GM12878 (cell line): ENCODE data around the gene LSR. TPM values are rescaled to one million over a fixed set of nuclear protein-coding genes. Genes with fewer than 3 reads are reported as not detected.

Experiments used
- ATAC-seq: fragments of 200-7000 bp; cut with Tn5 transposase; 3 replicates; pipeline ENCODE4 v1.9.1; 2020; ENCODE audit warnings: mild to moderate bottlenecking, moderate library complexity
- BruUV-seq: library from RNA; stranded (reverse); fragments of 400-500 nt; replicated peaks from 2 replicates; lab custom pipeline; 2021; lab: Mats Ljungman, UMichigan
- CTCF ChIA-PET: fragments of 300-600 bp; sonication (Branson Sonifier 250); formaldehyde crosslinking; extraction: SDS; loops from one replicate; lab custom pipeline; 2021; ENCODE audit warnings: inconsistent platforms; lab: Yijun Ruan, JAX
- POLR2A ChIA-PET: fragments of 350-600 bp; formaldehyde crosslinking; extraction: SDS; loops from one replicate; lab custom pipeline; 2021; ENCODE audit warnings: inconsistent platforms; lab: Charles Lee
- RAD21 ChIA-PET: fragments of 300-600 bp; sonication (Branson Sonifier 250); formaldehyde crosslinking; loops from one replicate; lab custom pipeline; 2023; ENCODE audit warnings: antibody characterized with exemption; ENCODE audit not compliant: unreplicated experiment; lab: Charles Lee
- SMC1A ChIA-PET: fragments of 300-600 bp; sonication (Branson Sonifier 250); formaldehyde crosslinking; loops from one replicate; lab custom pipeline; 2023; ENCODE audit not compliant: unreplicated experiment, uncharacterized antibody; lab: Charles Lee
- DNase-seq: peaks from one replicate; pipeline ENCODE4 v3.0.0-alpha.2; 2011; ENCODE audit warnings: low read depth, low spot score
- FAIRE-seq: peaks from 3 replicates; lab custom pipeline; 2011; peaks lifted over from hg19 to GRCh38; lab: Jason Lieb, UNC
- H2AFZ ChIP-seq: 2 replicates; pipeline ENCODE4 v1.6.0; 2011; ENCODE audit warnings: low read depth, low read length, control low read depth; ENCODE audit not compliant: control insufficient read depth
- H3K27ac ChIP-seq: 2 replicates; pipeline ENCODE4 v1.5.1; 2011; ENCODE audit warnings: control low read depth; ENCODE audit not compliant: control insufficient read depth, insufficient read depth
- H3K27me3 ChIP-seq, 2 experiments: replicated peaks in 1 of 2; 2 replicates each; pipeline versions ENCODE4 v1.6.0 to v1.6.1; 2011; ENCODE audit warnings: low read length in 1 of 2; ENCODE audit not compliant: control insufficient read depth in 2 of 2, insufficient read depth in 2 of 2
- H3K36me3 ChIP-seq, 2 experiments: 2 replicates each; pipeline ENCODE4 v1.5.1; 2011; ENCODE audit warnings: low read length in 1 of 2; ENCODE audit not compliant: control insufficient read depth in 2 of 2, insufficient read depth in 2 of 2
- H3K4me1 ChIP-seq: 2 replicates; pipeline ENCODE4 v1.6.1; 2011; ENCODE audit warnings: mild to moderate bottlenecking, low read length, moderate library complexity, mixed read lengths; ENCODE audit not compliant: control insufficient read depth, insufficient read depth
- H3K4me2 ChIP-seq: 2 replicates; pipeline ENCODE4 v1.6.0; 2011; ENCODE audit warnings: control low read depth; ENCODE audit not compliant: control insufficient read depth, insufficient read depth
- H3K4me3 ChIP-seq: fragments of 200-600 bp; sonication (generic); 2 replicates; pipeline ENCODE4 v1.5.1; 2016
- H3K79me2 ChIP-seq: 2 replicates; pipeline ENCODE4 v1.6.0; 2011; ENCODE audit warnings: low read length; ENCODE audit not compliant: control insufficient read depth, insufficient read depth
- H3K9ac ChIP-seq: 2 replicates; pipeline ENCODE4 v1.8.0; 2011; ENCODE audit warnings: low read length, control low read depth, mixed read lengths; ENCODE audit not compliant: control insufficient read depth, insufficient read depth
- H3K9me3 ChIP-seq: replicated peaks from 3 replicates; pipeline ENCODE4 v1.5.1; 2011; ENCODE audit warnings: mild to moderate bottlenecking, low read length; ENCODE audit not compliant: control insufficient read depth, insufficient read depth
- H4K20me1 ChIP-seq: 2 replicates; pipeline ENCODE4 v1.6.0; 2011; ENCODE audit not compliant: control insufficient read depth, insufficient read depth
- CHD4 ChIP-seq: fragments of 200-600 bp; sonication (generic); IDR thresholded peaks from 2 replicates; pipeline ENCODE4 v1.6.1; 2016; ENCODE audit warnings: mild to moderate bottlenecking
- IKZF1 ChIP-seq: fragments of 450-650 bp; conservative IDR thresholded peaks from 2 replicates; pipeline ENCODE4 v1.6.1; 2017; ENCODE audit warnings: antibody characterized with exemption, mild to moderate bottlenecking
- MEF2B ChIP-seq: fragments of 450-650 bp; IDR thresholded peaks from 2 replicates; pipeline ENCODE4 v1.6.1; 2018; ENCODE audit warnings: mild to moderate bottlenecking, moderate library complexity; ENCODE audit not compliant: partially characterized antibody, poor library complexity, severe bottlenecking
- NR2F1 ChIP-seq: fragments of 450-650 bp; conservative IDR thresholded peaks from 2 replicates; pipeline ENCODE4 v1.6.1; 2017; ENCODE audit warnings: mild to moderate bottlenecking
- NRF1 ChIP-seq: conservative IDR thresholded peaks from 2 replicates; pipeline ENCODE4 v1.6.1; 2011; ENCODE audit warnings: mild to moderate bottlenecking, low read depth, low read length, improper control_type of control experiment
- PAX5 ChIP-seq: IDR thresholded peaks from 2 replicates; pipeline ENCODE4 v1.6.1; 2011; ENCODE audit warnings: low read depth, low read length, borderline replicate concordance
- POLR2A ChIP-seq: IDR thresholded peaks from 2 replicates; pipeline ENCODE4 v1.6.1; 2011; ENCODE audit warnings: low read depth, mild to moderate bottlenecking, low read length
- POLR2AphosphoS2 ChIP-seq: IDR thresholded peaks from 2 replicates; pipeline ENCODE4 v1.6.1; 2011; ENCODE audit warnings: low read depth, mild to moderate bottlenecking, low read length, improper control_type of control experiment, moderate library complexity
- PRDM15 ChIP-seq: fragments of 450-650 bp; formaldehyde crosslinking; IDR thresholded peaks from 2 replicates; pipeline ENCODE4 v1.4.0; 2020; ENCODE audit warnings: mild to moderate bottlenecking, moderate library complexity
- WGBS: methylation state at CpG from one replicate; pipeline ENCODE4 v1.1.6; 2016; ENCODE audit warnings: low lambda C conversion rate; ENCODE audit not compliant: insufficient replicate concordance, insufficient coverage; ENCODE audit errors: missing lambda C conversion rate; 5-methylcytosine and 5-hydroxymethylcytosine counted together
- in situ Hi-C: fragments of 300-500 bp; cut with MboI; formaldehyde crosslinking; loops from 9 replicates; pipeline ENCODE4 v1.14.3; 2018; ENCODE audit warnings: mixed read lengths
- intact Hi-C: fragments of 100-400 bp; cut with micrococcal nuclease; formaldehyde crosslinking; loops from one replicate; pipeline ENCODE4 v1.14.2; 2022; ENCODE audit not compliant: unreplicated experiment
- polyA plus RNA-seq, 11 experiments: library from polyadenylated mRNA; depleted of rRNA in 4 of 11; unstranded in 6 of 11; stranded (reverse) in 5 of 11; fragments of >200 nt; fragmentation: Nextera tagmentation in 4 of 11; fragmentation: Illumina TruSeq in 1 of 11; extraction: Ambion mirVana in 4 of 11; extraction: Trizol in 1 of 11; gene quantifications; 1 replicate in 1 of 11; 2 replicates in 10 of 11; pipeline versions ENCODE4 v1.2.1 to v1.2.3, GENCODE V29; 2011 to 2016; ENCODE audit warnings: inconsistent platforms in 2 of 11, missing spikeins in 2 of 11, low read depth in 1 of 11
- total RNA-seq, 4 experiments: library from RNA; depleted of rRNA in 3 of 4; stranded (reverse); fragments of >200 nt in 3 of 4; fragmentation: Illumina TruSeq in 1 of 4; extraction: Trizol in 1 of 4; gene quantifications; 2 replicates each; pipeline versions ENCODE4 v1.2.1 to v1.2.3, GENCODE V29; 2013 to 2021

The LSR gene
- total and polyA plus RNA-seq, 10 of the 15 experiments (the other 5 are each of a cell fraction or from before 2014, with no cell fraction given): 0.26 to 53.9 (median 26.3) TPM

DNA sequence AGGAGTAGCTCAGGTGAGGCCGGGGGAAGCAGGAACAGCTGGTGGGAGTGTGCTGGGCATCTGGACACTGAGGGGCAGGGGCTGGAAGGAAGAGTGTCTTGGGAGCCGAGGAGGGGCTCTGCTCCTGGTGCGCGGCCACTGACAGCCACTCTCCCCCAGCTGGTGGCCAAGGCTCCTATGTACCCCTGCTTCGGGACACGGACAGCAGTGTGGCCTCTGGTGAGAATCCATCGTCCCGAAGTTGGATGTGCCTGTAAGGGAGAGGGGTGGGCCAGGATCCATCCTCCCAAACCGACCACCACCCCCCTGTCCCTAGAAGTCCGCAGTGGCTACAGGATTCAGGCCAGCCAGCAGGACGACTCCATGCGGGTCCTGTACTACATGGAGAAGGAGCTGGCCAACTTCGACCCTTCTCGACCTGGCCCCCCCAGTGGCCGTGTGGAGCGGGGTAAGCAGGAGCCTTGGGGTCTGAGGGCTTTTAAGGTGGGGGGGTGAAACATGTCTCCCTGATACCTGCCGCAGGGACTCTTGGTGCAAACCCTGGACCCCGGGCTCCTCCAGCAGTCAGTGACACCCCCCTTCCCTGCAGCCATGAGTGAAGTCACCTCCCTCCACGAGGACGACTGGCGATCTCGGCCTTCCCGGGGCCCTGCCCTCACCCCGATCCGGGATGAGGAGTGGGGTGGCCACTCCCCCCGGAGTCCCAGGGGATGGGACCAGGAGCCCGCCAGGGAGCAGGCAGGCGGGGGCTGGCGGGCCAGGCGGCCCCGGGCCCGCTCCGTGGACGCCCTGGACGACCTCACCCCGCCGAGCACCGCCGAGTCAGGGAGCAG lies 17.9 kb downstream of the LSR start:
- peak; percentile 16; the same call in 2 of the 3 replicates for ATAC-seq
- Histone ChIP-seq H3K4me1 (peaks cover 13% of the 10 kb centered on the region), H4K20me1 (no peaks in the 10 kb centered on the region), H3K9me3 (no peaks in the 10 kb centered on the region), H3K27me3 (no peaks in the 10 kb centered on the region), H3K9ac (peak overlapping the region; percentile 98), H3K27ac (peak overlapping the region; percentile 96)
- POLR2A ChIA-PET: interaction anchor here (0.6 to 1.6 kb wide), 3 partner anchors 59 to 112 kb away, joined by 4 to 6 read pairs (median 4); partner anchors contain the start of gene FXYD5
- SMC1A ChIA-PET: interaction anchor here (0.9 to 1.2 kb wide), 3 partner anchors 11 to 325 kb away, joined by 3 read pairs; no protein-coding TSS in a partner anchor
- intact Hi-C loops: loop anchor here (5.0 to 10.0 kb wide), 2 partner anchors 81 to 228 kb away; partner anchors contain the start of genes FFAR1 and KRTDAP
- BruUV-seq: no TSS peak
- CTCF ChIA-PET: interaction anchor here (0.6 to 3.5 kb wide), 2 partner anchors 125 to 281 kb away, joined by 3 to 33 read pairs; no protein-coding TSS in a partner anchor
- TF ChIP-seq NRF1: no peak
- TF ChIP-seq PRDM15 (CRISPR knock-in tag): no peak
- peak; percentile 64 for TF ChIP-seq POLR2A
- TF ChIP-seq IKZF1: peak; percentile 27; the same call in 1 of the 2 replicates
- TF ChIP-seq MEF2B: no peak
- TF ChIP-seq CHD4: no peak
- TF ChIP-seq PAX5: no peak
- no peak for TF ChIP-seq POLR2AphosphoS2
- peak; percentile 12; the same call in 1 of the 2 replicates for TF ChIP-seq NR2F1
- TF ChIP-seq, all 136 proteins: peak for 3
- Histone ChIP-seq H2AFZ (no peak overlapping the region), H3K79me2 (peaks cover 32% of the 10 kb centered on the region), H3K4me2 (peak overlapping the region; percentile 92), H3K36me3 (peaks cover 15 to 28% of the 10 kb centered on the region in 2 experiments), H3K4me3 (peak overlapping the region; percentile 82)
- WGBS: 29% methylated on average over 39 of the region's 39 CpGs
- no peak for FAIRE-seq
- in situ Hi-C loops: no loop called here
- DNase-seq: no peak
- RAD21 ChIA-PET: interaction anchor here (0.7 to 0.8 kb wide), 2 partner anchors 16 to 87 kb away, joined by 3 read pairs; no protein-coding TSS in a partner anchor
